T-helper 1 cell treated with Interleukin-12 subunit alpha and Interleukin-12 subunit beta and Interleukin-4 antibody, amounts not matched to agents 30 μg/mL and 1 μg/mL, for 36 hours (primary cell): ENCODE measurements around the gene NAA11.
"Not testable (repeated sequence)": the region's sequence is repeated elsewhere in the genome, so short reads cannot be mapped to it uniquely, and the experiment has no call there.

ENCODE experiments used
- H3K27ac Mint-ChIP-seq: one replicate; pipeline ENCODE4 v1.8.0; 2021; ENCODE audit warnings: mild to moderate bottlenecking, mixed read lengths
- H3K27me3 Mint-ChIP-seq: one replicate; pipeline ENCODE4 v1.8.0; 2021; ENCODE audit warnings: low read depth, mixed read lengths
- H3K36me3 Mint-ChIP-seq: one replicate; pipeline ENCODE4 v1.8.0; 2021; ENCODE audit warnings: low read depth, mixed read lengths
- H3K4me1 Mint-ChIP-seq: one replicate; pipeline ENCODE4 v1.8.0; 2021; ENCODE audit warnings: low read depth, mixed read lengths
- H3K4me3 Mint-ChIP-seq: one replicate; pipeline ENCODE4 v1.8.0; 2021; ENCODE audit warnings: mild to moderate bottlenecking, moderate library complexity, mixed read lengths
- H3K9me3 Mint-ChIP-seq: one replicate; pipeline ENCODE4 v1.8.0; 2021; ENCODE audit warnings: mixed read lengths

The NAA11 gene

DNA sequence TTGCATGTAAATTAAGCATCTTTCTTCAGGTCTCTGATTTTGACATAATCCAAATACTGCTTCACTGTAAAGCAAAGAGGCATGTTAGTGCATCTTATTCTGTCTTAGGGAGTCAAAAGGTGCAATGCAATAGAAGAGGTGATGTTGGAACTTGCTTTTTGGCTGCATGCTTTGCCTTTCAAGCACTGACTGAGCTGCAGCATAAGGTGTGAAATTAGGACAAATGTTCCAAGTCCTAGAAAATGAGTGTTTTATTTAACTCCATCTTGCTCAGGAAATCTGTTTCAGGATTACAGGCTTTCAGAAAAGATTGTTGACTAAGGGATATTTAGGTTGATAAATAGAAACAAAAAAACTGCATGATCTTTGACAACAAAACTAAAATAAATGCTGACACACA is 30.8 kb downstream of the NAA11 start:
- Mint-ChIP-seq H3K36me3 (no peaks in the 10 kb centered on the region), H3K27ac (no peak overlapping the region), H3K4me1 (no peaks in the 10 kb centered on the region), H3K4me3 (no peak overlapping the region), H3K9me3 (no peaks in the 10 kb centered on the region), H3K27me3 (peaks cover 5% of the 10 kb centered on the region)

DNA sequence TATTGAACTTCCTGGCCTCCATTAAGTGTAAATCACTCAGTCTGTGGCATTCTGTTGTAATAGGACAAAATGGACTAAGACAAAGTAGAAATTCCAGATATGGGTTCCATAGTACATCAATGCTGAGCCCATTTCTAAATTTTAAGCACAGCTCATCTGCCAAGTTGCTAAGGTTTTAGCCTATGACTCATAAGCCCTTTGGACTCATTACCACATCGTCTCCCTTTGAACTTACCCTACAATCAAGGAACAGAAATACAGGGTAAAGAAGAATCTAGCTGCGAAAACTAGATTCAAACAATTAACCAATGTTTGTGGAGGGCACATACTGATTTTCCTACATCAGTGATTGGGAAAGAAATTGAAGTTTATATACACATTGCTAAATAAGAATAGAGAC is 31.8 kb downstream of the NAA11 start:
- Mint-ChIP-seq H3K27ac (no peak overlapping the region), H3K27me3 (peaks cover 5% of the 10 kb centered on the region), H3K9me3 (no peaks in the 10 kb centered on the region), H3K4me1 (no peaks in the 10 kb centered on the region), H3K4me3 (no peak overlapping the region), H3K36me3 (no peaks in the 10 kb centered on the region)

DNA sequence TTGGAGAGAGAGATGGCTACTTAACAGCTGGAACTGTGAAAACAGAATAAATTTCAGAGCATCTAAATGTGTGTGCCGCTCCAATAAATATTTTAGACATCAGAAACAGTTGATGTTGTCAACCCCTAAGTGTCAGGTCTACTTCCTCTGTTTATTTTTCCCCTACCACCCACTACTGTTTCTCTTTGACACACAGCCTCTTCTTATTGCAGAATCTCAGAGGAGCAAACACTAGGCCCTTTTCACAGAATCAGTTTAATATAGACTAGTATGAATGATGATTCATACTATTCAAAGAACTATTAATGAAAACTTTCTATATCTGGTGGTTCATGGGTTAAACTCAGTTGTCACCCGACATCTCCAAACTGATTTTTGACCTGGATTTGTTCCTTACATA is 33.9 kb downstream of the NAA11 start:
- Mint-ChIP-seq H3K27ac (no peak overlapping the region), H3K36me3 (no peaks in the 10 kb centered on the region), H3K27me3 (peaks cover 5% of the 10 kb centered on the region), H3K9me3 (no peaks in the 10 kb centered on the region), H3K4me1 (no peaks in the 10 kb centered on the region), H3K4me3 (no peak overlapping the region)

DNA sequence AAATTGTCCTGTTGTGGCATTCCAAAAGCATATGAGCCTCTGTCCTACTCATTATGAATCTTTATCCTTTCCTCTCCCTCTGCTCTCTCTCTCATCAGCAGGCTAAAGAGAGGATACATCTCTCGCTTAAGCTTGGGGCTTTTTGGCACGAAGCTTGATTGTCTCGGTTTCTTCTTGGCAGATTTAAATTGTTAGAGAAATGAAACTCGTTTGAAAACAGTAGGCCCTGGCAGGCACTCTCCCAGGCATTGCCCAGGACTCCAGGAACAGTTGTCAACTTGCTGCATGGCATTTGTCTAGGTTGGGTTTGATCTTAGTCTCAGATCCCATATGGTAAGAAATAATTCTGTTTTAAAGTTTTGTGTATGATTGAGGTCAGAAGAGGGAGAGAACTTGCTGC is 35.5 kb downstream of the NAA11 start:
- no peaks in the 10 kb centered on the region for H3K9me3 Mint-ChIP-seq
- H3K27ac Mint-ChIP-seq = no peak overlapping the region

DNA sequence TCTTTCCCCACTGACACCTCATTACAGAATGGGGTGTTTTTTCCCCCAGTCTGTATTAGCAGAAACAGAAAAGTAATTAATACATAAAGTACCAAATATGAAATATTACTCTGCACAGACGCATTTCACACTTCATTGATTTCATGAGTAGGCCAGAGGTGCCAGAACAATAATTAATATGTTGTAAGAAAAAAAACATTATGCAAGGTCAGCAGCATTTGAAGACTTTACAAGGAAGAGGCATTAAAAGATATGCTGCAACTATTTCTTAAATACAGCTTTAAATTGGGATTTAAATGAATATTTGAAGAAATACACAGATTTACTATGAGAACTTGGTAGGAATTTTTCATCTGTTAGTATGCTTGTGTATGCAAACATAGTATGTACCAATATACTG is 37.7 kb downstream of the NAA11 start:
- Mint-ChIP-seq H3K4me1 (no peaks in the 10 kb centered on the region), H3K27me3 (peaks cover 5% of the 10 kb centered on the region), H3K27ac (no peak overlapping the region), H3K9me3 (no peaks in the 10 kb centered on the region), H3K4me3 (no peak overlapping the region), H3K36me3 (no peaks in the 10 kb centered on the region)

More for the DNA sequence above, 35.5 kb downstream of the NAA11 start:
- Mint-ChIP-seq H3K4me1 (no peaks in the 10 kb centered on the region), H3K4me3 (no peak overlapping the region), H3K27me3 (peaks cover 5% of the 10 kb centered on the region), H3K36me3 (no peaks in the 10 kb centered on the region)

DNA sequence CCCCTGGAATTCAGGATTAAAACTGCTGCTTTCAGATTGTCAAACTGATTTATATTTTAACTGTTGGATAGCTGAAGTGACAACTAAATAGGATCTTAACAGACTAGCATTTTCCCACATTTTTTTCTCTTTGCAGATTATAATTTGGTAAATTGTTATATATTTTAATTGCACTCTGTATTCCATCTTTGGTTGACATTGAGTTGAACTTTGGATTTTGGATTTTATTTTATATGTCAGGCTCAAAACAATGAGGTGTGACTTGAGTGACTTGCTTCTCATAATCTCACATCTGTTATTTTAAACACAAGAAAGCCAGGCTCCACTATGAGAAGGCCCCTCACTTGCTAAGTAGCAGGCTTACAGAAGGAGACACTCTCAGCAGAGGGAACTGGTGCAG is 38.1 kb downstream of the NAA11 start:
- peaks cover 5% of the 10 kb centered on the region for H3K27me3 Mint-ChIP-seq
- H3K27ac Mint-ChIP-seq = no peak overlapping the region
- H3K4me3 Mint-ChIP-seq = no peak overlapping the region
- no peaks in the 10 kb centered on the region for H3K4me1 Mint-ChIP-seq
- no peaks in the 10 kb centered on the region for H3K9me3 Mint-ChIP-seq
- no peaks in the 10 kb centered on the region for H3K36me3 Mint-ChIP-seq

DNA sequence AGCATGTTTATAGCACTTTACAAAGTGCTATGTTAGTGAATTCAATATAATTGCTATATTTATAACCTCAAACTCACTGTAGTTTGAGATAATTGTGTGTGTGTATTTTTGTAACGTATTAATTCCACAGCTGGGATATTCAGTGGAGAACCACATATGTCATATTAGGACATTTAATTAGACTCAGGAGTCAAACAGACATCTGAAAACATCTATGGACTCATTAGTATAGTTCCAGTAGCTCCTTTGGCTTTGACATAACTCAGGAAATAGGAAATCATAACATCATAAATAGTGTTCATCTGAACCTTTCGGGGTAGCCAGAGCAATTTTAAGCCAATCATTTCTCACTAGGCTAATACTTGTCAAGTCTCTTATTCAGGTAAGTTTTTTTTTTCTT is 38.8 kb downstream of the NAA11 start:
- no peak overlapping the region for H3K4me3 Mint-ChIP-seq
- no peaks in the 10 kb centered on the region for H3K27me3 Mint-ChIP-seq
- no peaks in the 10 kb centered on the region for H3K9me3 Mint-ChIP-seq
- H3K4me1 Mint-ChIP-seq = no peaks in the 10 kb centered on the region
- no peak overlapping the region for H3K27ac Mint-ChIP-seq
- no peaks in the 10 kb centered on the region for H3K36me3 Mint-ChIP-seq

DNA sequence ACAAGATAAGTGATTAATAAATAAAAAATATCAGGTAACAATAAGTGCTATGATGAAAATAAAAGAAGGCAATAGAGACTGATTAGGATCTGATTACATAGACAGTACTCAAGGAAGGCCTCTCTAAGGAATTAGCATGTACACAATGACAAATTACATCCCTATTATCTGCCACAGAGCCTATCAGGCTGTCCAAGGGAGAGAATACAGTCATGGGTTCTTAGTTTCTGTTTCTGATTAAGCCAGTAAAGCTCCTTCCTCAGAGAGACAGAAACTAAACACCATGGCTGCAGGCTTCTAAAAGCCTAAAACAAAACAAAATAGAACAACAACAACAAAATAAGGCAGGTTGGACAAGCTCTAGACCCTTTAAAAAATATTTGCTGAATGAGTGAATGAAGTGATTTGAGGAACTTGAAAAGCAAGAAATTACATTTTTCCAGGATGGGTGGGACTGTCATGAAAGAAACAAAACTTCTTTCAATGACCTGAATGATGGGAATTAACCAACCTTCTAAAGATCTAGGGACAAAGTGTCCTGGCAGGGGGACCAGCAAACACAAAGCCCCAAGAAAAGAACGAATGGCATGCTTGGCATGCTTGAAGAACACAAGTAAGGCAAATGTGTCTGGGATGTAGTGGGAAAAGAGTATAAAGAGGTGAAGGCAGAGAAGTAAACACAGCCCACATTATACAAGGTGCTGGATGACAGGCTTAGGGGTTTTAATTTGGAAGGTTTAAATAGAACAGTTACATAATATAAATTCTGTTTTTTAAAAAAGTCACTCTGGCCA is 44.1 kb downstream of the NAA11 start:
- Mint-ChIP-seq H3K4me3 (no peak overlapping the region), H3K4me1 (no peaks in the 10 kb centered on the region), H3K27me3 (no peaks in the 10 kb centered on the region), H3K9me3 (no peaks in the 10 kb centered on the region), H3K27ac (no peak overlapping the region), H3K36me3 (no peaks in the 10 kb centered on the region)

DNA sequence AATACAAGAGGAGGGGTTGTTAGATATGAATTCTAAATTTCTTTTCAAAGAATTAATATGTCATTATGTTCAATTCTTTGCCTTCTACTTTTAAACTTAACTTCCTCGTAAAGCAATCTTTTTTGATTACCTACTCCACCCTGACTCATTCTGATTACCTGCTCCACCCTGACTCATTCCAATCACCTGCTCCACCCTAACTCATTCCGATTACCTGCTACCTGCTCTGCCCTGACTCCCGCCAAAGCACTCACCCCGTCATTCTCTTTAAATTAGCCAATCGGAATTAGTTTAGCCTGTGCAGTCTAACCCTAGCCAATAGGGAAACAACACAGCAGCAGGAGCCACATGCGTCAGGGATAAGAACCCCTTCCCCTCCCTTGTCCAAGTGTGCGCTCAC is 48.4 kb downstream of the NAA11 start:
- H3K4me3 Mint-ChIP-seq, H3K36me3 Mint-ChIP-seq, H3K4me1 Mint-ChIP-seq, H3K27ac Mint-ChIP-seq, H3K9me3 Mint-ChIP-seq, H3K27me3 Mint-ChIP-seq: not testable (repeated sequence)

DNA sequence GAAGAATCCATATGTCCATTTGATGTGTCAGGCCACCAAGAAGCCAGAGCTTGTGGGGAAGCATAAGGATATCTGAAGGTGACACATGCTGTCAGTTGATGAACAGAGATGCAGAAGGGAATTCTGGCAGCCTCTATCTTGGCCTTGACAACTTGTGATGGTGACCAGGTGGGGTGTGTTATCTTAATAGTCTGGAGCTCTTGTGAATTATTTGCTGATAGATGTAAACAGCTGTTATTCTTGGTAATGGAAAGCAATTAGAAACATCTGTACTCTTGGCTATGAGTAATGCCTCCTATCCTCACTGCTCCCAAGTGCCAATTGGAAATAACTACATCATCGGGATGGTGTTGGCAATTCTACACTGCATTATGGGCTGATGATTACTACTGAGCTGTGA is 51.9 kb downstream of the NAA11 start:
- H3K36me3 Mint-ChIP-seq = no peaks in the 10 kb centered on the region
- H3K4me3 Mint-ChIP-seq = no peak overlapping the region
- no peaks in the 10 kb centered on the region for H3K27me3 Mint-ChIP-seq
- H3K4me1 Mint-ChIP-seq = no peaks in the 10 kb centered on the region
- no peak overlapping the region for H3K27ac Mint-ChIP-seq
- H3K9me3 Mint-ChIP-seq = no peaks in the 10 kb centered on the region

DNA sequence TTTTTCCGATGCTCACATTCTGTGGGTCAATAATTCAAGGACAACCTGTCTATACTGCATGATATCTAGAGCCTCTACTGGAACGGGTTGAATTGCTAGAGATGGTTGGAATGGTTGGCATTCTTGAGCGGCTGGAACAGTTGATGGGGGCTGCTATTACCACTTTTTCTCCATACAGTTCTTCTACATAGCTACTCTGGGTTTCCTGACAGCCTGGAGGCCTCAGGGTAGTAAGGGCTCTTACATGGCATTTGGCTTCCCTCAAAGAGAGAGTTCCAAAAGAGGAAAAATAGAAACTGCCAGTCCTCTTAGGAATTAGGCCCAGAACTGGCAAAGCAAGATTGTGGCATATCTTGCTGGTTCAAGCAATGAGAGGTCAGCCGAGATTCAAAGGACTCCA is 53.1 kb downstream of the NAA11 start:
- H3K27ac Mint-ChIP-seq = no peak overlapping the region
- no peak overlapping the region for H3K4me3 Mint-ChIP-seq
- H3K36me3 Mint-ChIP-seq = no peaks in the 10 kb centered on the region
- H3K27me3 Mint-ChIP-seq = no peaks in the 10 kb centered on the region
- H3K4me1 Mint-ChIP-seq = no peaks in the 10 kb centered on the region
- no peaks in the 10 kb centered on the region for H3K9me3 Mint-ChIP-seq

DNA sequence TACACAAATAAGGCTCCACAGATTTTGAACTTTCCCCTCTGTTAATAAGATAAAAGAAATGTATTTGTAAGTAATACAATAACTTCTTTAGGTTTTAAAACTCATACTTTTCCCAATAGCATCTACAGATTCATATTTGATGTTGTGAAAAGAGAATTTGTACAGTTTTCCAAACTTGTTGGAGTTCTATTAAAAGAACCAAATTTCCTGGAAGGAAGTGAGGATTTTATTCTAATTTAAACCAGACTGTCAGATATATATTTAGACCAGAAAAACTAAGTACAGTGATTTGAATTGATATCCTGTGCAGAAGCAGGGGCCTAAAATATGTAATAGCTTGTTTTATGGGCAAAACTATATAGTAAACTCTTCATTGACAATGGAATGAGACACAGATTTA is 53.7 kb downstream of the NAA11 start:
- no peaks in the 10 kb centered on the region for H3K9me3 Mint-ChIP-seq
- no peaks in the 10 kb centered on the region for H3K36me3 Mint-ChIP-seq
- no peak overlapping the region for H3K4me3 Mint-ChIP-seq
- H3K4me1 Mint-ChIP-seq = no peaks in the 10 kb centered on the region
- H3K27me3 Mint-ChIP-seq = no peaks in the 10 kb centered on the region
- H3K27ac Mint-ChIP-seq = no peak overlapping the region

DNA sequence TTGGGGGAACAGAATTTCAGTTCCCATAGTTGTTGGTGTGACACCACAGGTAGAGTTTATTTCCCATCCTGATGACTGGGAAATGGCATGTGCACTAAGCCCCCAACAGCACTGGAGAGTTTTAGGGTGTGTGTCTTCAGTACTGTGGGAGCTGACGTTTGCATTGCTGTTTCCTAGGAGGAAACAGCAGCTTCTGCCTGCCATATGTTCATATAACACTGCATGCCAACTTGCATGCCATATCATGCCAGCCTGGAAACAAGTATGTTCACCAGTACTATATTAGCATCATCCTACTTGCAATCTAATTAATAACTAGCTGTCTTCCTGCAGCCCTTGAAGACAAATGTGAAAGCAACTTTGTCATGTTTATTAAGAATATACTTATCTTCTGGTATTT is 58.2 kb downstream of the NAA11 start:
- H3K4me1 Mint-ChIP-seq = no peaks in the 10 kb centered on the region
- H3K27me3 Mint-ChIP-seq = no peaks in the 10 kb centered on the region
- no peak overlapping the region for H3K27ac Mint-ChIP-seq
- H3K36me3 Mint-ChIP-seq = no peaks in the 10 kb centered on the region
- H3K4me3 Mint-ChIP-seq = no peak overlapping the region
- H3K9me3 Mint-ChIP-seq = no peaks in the 10 kb centered on the region
